Lung (tissue), 12 donors: Measurements from ENCODE around the gene MLST8. TPM values are rescaled to one million over a fixed set of nuclear protein-coding genes. Genes with fewer than 3 reads are reported as not detected.

Experiments
- ATAC-seq: fragments of 200-7000 bp; cut with Tn5 transposase; one replicate; pipeline ENCODE4 v1.9.1; 2020; ENCODE audit warnings: moderate number of reproducible peaks; ENCODE audit not compliant: insufficient read depth, low FRiP score
- DNase-seq, 3 donors: peaks; one replicate each; pipeline ENCODE4 v3.0.0-alpha.2; 2013 to 2017
- H3K27ac ChIP-seq, 2 donors: one replicate each; pipeline ENCODE4 v1.5.1; 2013; ENCODE audit warnings: mild to moderate bottlenecking in 2 of 2, moderate library complexity in 2 of 2, control low read depth in 1 of 2, inconsistent platforms in 1 of 2, low read depth in 1 of 2, low read length in 1 of 2
- H3K27me3 ChIP-seq, 3 donors: one replicate each; pipeline ENCODE4 v1.5.1; 2013; ENCODE audit warnings: low read length in 2 of 3; ENCODE audit not compliant: control insufficient read depth in 3 of 3, insufficient read depth in 3 of 3
- H3K36me3 ChIP-seq, 4 donors: one replicate each; pipeline ENCODE4 v1.5.1; 2013; ENCODE audit warnings: low read length in 4 of 4, mild to moderate bottlenecking in 1 of 4, moderate library complexity in 1 of 4; ENCODE audit not compliant: control insufficient read depth in 4 of 4, insufficient read depth in 4 of 4
- H3K4me1 ChIP-seq, 5 donors: one replicate each; pipeline ENCODE4 v1.5.1; 2013; ENCODE audit warnings: low read length in 5 of 5, mild to moderate bottlenecking in 2 of 5, moderate library complexity in 1 of 5; ENCODE audit not compliant: control insufficient read depth in 5 of 5, insufficient read depth in 5 of 5
- H3K4me3 ChIP-seq: one replicate; pipeline ENCODE4 v1.5.1; 2013; ENCODE audit warnings: mild to moderate bottlenecking, control low read depth, moderate library complexity
- H3K9ac ChIP-seq, 2 donors: one replicate each; pipeline ENCODE4 v1.5.1; 2013; ENCODE audit warnings: low read length in 2 of 2, control low read depth in 1 of 2; ENCODE audit not compliant: insufficient read depth in 1 of 2
- H3K9me3 ChIP-seq, 4 donors: one replicate each; pipeline ENCODE4 v1.5.1; 2013; ENCODE audit warnings: low read length in 3 of 4, mild to moderate bottlenecking in 1 of 4, moderate library complexity in 1 of 4; ENCODE audit not compliant: control insufficient read depth in 4 of 4, insufficient read depth in 3 of 4
- WGBS, 2 donors: extraction: QIAGEN DNeasy Blood & Tissue Kit; methylation state at CpG; one replicate each; pipeline ENCODE4 v1.1.7; 2013; 5-methylcytosine and 5-hydroxymethylcytosine counted together
- polyA plus RNA-seq, 2 donors: library from polyadenylated mRNA; stranded (reverse); fragments of 200-250 nt; gene quantifications; one replicate each; pipeline ENCODE4 v1.2.1, GENCODE V29; 2013
- total RNA-seq, 2 donors: library from RNA; depleted of rRNA in 1 of 2; stranded (reverse); fragments of >200 nt in 1 of 2; gene quantifications; one replicate each; pipeline ENCODE4 v1.2.1, GENCODE V29; 2014 to 2021
- TF ChIP-seq, protein P1 (sequence below): IDR thresholded peaks from 2 replicates; pipeline ENCODE4 v1.5.1; 2012; ENCODE audit warnings: mild to moderate bottlenecking; ENCODE audit errors: control extremely low read depth, extremely low read depth
- donor health status: control.
- donor health status: control.
- donor health status: Bipolar disorder and iron deficiency.
- donor health status: healthy.
- donor health status: DM: yes; HTN: yes; CAD: no.

The MLST8 gene
- total and polyA plus RNA-seq, 4 donors: 17.2 to 48.9 (median 41.2) TPM

DNA sequence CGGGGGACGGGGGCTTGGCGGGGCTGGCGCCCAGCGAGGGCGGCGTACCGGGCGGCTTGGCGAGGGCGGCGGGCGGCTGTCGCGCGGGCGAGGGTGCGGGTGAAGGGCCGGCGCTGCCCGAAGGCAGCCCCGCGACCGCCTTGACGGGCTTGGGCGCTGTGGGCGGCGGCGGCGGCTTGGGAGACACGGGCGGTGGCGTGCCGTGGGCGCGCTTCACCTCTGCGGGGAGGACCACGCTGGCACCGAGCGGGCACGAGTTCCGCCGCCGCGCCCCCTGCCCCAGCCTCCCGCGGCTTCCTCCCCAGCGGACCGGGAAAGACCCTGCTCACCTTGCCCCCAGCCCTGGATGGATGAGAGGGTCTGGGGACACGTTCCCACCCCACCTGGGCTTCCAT is 26.1 kb upstream of the MLST8 start:
- Histone ChIP-seq H3K27me3 (no peaks in the 10 kb centered on the region), H3K9ac (no peak overlapping the region), H3K4me3 (no peak overlapping the region), H3K36me3 (peaks cover 4 to 41% (median 9%) of the 10 kb centered on the region in 4 donors), H3K9me3 (no peaks in the 10 kb centered on the region), H3K4me1 (no peaks in the 10 kb centered on the region), H3K27ac (no peak overlapping the region)
- ATAC-seq: no peak
- WGBS, 2 donors: 40 to 54% methylated on average over 3 to 50 of the region's 50 CpGs
- TF ChIP-seq, protein P1, sequence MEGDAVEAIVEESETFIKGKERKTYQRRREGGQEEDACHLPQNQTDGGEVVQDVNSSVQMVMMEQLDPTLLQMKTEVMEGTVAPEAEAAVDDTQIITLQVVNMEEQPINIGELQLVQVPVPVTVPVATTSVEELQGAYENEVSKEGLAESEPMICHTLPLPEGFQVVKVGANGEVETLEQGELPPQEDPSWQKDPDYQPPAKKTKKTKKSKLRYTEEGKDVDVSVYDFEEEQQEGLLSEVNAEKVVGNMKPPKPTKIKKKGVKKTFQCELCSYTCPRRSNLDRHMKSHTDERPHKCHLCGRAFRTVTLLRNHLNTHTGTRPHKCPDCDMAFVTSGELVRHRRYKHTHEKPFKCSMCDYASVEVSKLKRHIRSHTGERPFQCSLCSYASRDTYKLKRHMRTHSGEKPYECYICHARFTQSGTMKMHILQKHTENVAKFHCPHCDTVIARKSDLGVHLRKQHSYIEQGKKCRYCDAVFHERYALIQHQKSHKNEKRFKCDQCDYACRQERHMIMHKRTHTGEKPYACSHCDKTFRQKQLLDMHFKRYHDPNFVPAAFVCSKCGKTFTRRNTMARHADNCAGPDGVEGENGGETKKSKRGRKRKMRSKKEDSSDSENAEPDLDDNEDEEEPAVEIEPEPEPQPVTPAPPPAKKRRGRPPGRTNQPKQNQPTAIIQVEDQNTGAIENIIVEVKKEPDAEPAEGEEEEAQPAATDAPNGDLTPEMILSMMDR: no peak
- DNase-seq: no peak

DNA sequence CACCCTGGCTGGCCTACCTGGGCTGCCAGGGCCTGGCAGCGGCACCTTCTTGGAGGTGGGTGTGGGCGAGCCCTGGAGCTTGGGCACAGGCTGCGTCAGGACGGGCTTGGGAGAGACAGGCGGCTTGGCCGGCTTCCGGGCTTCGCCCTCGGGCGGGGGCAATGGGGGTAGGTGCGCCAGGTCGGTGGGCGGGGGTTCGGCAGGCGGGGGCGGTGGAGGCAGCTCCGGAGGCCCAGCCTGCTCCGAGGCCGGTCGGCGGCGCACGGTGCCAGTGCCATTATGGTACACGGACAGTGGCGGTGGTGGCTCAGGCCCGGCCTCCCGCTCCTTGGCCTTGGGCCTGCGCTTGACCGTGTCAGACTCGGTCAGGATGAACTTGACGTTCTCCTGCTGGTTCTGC is 25.7 kb upstream of the MLST8 start:
- Histone ChIP-seq H3K36me3 (peaks cover 4 to 36% (median 7%) of the 10 kb centered on the region in 4 donors), H3K27me3 (no peaks in the 10 kb centered on the region), H3K27ac (no peak overlapping the region), H3K9me3 (no peaks in the 10 kb centered on the region), H3K4me3 (no peak overlapping the region), H3K4me1 (no peaks in the 10 kb centered on the region), H3K9ac (no peak overlapping the region)
- TF ChIP-seq, protein P1: no peak
- ATAC-seq: no peak
- WGBS, 2 donors: 97% methylated on average over 27 to 31 of the region's 31 CpGs
- DNase-seq: no peak

DNA sequence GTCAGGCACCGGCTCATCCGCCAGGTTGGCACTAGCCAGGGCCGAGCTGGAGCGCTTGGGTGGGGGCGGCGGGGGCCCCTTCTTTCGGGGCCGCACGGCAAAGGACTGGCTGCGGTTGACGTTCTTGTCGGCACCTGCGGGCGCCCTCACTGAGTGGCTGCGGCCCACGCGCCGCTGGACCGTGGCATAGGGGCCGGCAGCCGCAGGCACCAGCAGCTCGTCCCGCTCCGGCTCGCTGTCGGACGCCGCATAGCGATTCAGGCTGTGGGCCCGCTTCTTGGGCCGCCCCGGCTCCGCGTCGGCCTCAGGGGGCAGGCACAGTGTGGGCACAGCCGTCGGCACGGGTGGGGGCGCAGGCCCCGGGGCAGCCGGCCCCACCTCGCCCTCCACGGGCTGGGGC is 24.8 kb upstream of the MLST8 start:
- WGBS, 2 donors: 94 to 96% methylated on average over 33 to 43 of the region's 43 CpGs
- DNase-seq: no peak
- no peaks in the 10 kb centered on the region for H3K4me1 ChIP-seq
- TF ChIP-seq, protein P1: no peak
- H3K27ac ChIP-seq: no peak overlapping the region
- H3K27me3 ChIP-seq: no peaks in the 10 kb centered on the region
- peaks cover 0 to 28% (median 3%) of the 10 kb centered on the region in 4 donors for H3K36me3 ChIP-seq
- no peak overlapping the region for H3K9ac ChIP-seq
- ATAC-seq: no peak
- no peaks in the 10 kb centered on the region for H3K9me3 ChIP-seq
- no peak overlapping the region for H3K4me3 ChIP-seq
